Measurements from ENCODE around the gene STRN.
"Not testable (repeated sequence)": the region's sequence is repeated elsewhere in the genome, so short reads cannot be mapped to it uniquely, and the experiment has no call there.

The STRN gene

DNA sequence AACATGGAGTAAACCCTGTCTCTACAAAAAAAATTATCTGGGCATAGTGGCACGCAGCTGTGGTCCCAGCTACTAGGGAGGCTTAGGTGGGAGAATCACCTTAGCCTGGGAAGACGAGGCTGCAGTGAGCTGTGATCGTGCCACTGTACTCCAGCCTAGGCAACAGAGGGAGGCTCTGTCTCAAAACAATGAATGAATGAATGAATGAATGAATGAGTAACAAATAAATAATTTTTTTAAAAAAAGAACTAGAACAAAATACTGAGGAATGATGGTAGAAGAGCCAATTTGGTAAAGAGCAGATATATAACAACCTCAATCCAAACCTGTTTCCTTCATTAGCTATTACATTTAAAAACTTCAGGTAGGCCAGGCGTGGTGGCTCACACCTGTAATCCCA, 60.1 kb downstream of the STRN start:
- no peak for DNase-seq

DNA sequence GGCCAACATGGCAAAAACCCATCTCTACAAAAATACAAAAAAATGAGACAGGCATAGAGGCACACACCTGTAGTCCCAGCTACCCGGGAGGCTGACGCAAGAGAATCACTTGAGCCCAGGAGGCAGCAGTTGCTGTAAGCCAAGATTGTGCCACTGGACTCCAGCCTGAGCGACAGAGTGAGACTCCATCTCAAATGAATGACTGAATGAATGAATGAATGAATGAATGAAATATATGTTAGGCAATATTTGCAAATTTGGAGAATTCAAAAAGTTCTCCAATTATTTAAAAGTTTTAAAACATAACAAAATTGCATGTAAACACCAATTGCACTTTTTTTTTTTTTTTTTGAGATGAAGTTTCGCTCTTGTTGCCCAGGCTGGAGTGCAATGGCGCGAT, 61.7 kb downstream of the STRN start:
- DNase-seq = no peak

DNA sequence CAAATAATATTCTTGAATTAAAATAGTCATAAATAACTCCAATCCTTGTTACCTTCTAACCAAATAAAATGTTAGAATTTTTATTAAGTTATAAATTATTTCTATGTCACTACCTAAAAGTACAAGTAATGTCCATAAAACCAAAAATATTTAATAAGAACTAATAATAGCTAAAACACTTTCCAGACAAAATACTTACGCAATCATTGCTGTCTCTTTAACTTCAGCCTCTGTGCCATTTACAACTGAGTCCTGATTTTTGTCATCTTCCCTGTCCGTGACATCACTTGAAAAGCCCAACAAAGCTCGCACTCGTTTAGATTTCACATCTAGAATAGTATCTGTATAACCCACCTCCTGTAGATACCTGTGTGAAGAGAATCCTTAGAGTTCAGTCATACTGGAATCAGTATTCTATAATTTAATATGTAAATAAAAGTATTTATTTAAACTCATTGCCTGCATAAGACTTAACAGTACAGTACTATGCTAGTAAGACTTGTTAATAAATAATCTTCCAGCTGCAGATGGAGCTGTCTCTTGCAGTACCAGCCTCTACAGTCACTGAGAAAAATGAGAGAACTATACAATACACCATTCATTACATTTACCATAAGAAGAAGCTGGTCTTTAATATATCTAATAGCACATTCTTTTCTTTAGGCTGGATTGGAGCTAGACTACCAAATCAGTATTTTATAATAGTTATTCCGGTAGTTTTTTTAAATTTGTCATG, 63.8 kb downstream of the STRN start:
- no peak for DNase-seq

DNA sequence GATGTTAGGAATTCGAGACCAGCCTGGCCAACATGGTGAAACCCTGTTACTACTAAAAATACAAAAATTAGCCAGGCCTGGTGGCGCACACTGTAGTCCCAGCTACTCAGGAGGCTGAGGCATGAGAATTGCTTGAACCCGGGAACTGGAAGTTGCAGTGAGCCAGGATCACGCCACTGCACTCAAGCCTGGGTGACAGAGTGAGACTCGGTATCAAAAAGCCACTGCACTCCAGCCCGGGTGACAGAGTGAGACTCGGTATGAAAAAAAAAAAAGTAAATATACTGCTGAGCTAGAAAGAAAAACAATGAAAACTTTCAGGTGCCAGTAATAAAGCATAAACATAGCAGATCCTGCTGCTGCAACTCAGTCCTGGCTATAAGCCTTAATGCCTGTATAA, 73.5 kb downstream of the STRN start:
- DNase-seq = no peak

DNA sequence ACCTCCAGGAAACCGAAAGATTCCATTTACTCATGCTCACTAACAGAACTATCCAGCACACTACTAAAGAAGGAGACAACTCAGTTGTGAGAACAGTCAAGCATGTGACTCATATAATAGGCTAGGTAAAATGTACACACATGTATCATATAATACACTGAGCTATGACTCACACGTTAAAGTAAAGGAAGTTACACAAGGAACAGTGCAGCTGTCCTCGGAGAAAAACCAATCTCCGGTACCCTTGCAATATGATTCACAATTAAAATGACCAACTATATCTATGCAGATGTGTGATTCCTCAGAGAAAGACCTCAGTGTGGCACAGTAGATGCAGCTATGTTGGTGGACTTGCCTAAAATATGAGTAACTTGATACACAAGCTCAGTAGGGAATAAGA, 76.5 kb downstream of the STRN start:
- peak; percentile 2 for DNase-seq

DNA sequence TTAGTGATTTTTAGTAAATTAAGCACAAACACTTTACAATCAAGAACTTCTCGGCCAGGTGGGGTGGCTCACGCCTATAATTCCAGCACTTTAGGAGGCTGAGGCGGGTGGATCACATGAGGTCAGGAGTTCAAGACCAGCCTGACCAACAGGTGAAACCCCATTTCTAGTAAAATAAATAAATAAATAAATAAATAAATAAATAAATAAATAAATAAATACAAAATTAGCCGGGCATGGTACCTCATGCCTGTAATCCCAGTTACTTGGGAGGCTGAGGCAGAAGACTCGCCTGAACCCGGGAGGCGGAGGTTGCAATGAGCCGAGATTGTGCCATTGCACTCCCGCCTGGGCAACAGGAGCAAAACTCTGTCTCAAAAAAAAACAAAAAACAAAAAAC, 79.2 kb downstream of the STRN start:
- DNase-seq = not testable (repeated sequence)

DNA sequence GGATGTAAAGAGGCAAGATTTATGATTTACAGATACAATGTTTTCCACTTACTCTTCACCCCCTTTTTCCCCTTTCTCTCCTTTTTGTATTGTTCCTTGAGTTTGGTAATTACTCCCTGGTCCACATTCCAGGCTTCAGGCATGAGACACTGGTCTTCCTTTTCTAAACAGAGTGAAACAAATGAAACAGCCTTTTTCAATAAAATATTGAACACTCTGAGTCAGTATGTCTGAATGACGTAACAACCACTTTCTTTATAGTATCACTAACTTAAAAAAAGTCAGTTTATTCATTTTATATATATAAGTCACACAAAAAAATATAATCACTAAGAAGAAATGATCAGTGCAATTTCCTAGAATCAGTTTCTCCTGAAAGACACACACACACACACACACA, 79.7 kb downstream of the STRN start:
- DNase-seq = no peak

DNA sequence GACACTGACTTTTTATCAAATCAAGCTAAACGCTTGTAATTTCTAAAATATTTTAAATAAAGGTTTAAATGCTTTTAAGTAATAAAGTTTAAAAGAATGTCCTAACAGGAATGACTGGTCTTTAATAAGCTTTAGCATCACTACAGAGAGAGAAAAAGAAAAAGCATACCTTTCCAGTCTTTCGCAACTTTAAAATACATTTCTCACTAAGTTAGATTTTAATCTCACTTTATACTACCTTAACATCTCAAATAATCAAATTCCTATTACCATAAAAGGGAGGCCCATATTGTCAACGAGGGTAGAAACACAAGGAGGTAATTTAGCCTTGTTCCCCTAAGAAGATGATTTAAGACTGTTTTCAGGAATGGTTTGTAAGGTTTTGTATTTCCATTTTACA, 80.7 kb downstream of the STRN start:
- no peak for DNase-seq

DNA sequence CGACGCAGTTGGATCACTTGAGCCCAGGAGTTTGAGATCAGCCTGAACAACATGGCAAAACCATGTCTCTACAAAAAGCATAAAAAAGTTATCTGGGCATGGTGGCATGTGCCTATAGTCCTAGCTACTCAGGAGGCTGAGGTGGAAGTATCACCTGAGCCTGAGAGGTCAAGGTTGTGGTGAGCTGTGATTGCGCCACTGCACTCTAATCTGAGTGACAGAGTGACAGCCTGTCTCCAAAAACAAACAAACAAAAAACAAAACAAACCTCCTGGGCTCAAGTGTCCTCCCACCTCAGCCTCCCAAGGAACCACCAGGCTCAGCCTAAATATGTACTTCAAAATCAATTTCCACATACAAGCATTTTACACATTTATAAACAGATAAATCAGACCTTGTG, 83.8 kb downstream of the STRN start:
- no peak for DNase-seq

DNA sequence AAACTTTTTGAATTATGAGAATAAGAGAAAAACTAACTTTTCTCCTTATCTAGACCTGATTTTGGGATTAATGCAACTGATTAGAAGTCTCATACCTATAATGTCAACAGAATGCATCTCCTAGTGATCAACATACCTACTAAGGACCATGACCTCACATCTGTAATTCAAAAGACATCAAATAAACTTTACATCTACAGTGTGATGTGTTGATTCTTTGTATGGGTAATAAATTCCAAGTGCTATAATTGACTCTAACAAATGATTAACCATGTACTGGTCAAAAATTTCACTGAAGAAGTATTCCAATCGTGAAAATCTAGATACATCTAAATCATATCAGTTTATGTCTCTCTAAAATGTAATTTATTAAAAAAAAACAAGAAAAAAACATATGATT, 84.5 kb downstream of the STRN start:
- DNase-seq = no peak

DNA sequence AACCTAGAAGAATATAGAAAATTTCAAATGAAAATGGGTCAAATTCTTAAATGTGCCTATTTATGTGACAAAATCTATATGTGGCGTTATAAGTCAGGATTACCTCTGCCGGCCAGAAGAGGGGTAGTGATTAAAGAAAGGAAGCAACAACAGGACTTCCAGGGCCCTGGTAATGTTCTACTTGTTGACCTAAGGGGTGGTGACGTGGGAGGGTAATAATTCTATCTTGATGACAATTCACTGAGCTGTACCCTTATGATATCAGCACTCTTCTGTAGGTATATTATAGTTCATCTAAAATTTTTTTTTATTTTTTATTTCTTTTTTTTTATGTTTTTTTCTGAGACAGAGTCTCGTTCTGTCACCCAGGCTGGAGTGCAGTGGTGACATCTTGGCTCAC, 87.9 kb downstream of the STRN start:
- DNase-seq = no peak

DNA sequence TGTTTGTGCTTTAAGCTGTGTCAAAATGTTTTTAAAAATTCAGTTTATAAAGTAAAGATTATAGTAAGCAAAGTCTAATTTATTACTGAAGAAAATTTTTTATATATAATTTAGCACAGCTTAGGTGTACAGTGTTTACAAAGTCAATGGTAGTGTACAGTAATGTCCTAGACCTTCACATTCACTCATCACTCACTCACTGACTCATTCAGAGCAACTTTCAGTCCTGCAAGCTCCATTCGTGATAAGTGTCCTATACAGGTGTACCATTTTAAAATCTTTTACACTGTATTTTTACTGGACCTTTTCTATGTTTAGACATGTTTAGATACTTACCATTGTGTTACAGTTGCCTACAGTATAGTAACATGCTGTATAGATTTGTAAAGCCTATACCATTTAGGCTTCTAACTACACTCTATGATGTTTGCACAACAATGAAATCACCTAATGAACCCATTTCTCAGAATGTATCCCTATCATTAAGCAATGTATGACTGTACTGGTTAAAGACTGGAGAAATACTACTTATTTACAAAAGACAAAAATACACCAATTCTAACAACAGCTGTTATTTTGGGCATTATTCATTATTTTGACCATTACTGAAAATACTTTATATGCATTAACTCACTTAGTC, 95.1 kb downstream of the STRN start:
- no peak for DNase-seq

DNA sequence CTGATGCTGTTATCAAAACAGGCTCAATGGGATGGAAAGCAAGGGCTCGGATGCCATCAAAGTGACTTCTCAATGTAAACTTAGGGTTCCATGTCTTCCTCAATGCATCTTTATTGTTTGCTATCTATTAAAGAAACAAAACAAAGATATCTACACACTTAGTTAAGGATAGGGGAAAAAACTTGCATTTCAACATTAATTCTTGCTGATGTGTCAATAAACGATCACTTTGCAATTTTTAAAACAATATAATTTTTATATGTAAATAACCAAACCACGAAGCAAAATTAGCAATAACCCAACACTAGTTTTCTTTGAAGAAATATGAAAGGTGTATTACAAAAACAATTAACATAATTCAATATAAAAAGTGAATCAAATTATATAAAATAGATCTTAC, 96.7 kb downstream of the STRN start:
- DNase-seq = no peak

DNA sequence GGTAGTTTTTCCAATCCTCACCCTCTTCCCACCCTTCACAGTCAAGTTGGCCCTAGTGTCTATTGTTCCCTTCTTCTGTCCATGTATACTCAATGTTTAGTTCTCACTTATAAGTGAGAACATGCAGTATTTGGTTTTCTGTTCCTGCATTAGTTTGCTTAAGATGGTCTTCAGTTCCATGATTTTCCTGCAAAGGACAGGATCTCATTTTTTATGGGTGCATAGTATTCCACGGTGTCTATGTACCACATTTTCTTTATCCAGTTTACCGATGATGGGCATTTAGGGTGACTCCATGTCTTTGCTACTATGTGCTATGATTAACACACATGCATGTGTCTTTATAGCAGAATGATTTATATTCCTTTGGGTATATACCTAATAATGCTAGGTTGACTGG, 104.4 kb downstream of the STRN start:
- no peak for DNase-seq

DNA sequence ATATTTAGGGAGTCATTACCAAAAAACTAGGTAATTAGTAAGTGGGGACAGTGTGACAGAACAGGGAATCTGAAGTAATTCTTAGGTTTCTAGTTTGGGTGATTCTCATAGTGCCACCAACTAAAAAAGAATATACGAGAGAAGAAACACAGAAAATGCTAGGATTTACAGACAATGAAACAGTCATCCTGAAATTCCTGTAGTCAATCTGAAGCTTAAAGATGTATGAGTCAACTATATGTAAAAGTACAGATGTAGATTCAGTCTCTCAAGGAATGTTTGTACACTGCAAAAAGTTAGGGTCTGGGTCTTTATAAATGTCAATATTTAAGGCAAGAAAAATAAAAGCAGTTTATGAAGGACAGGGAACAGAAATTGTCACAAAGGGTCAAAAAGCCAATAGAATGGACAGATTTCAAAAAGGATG, 107.0 kb downstream of the STRN start:
- DNase-seq = no peak

DNA sequence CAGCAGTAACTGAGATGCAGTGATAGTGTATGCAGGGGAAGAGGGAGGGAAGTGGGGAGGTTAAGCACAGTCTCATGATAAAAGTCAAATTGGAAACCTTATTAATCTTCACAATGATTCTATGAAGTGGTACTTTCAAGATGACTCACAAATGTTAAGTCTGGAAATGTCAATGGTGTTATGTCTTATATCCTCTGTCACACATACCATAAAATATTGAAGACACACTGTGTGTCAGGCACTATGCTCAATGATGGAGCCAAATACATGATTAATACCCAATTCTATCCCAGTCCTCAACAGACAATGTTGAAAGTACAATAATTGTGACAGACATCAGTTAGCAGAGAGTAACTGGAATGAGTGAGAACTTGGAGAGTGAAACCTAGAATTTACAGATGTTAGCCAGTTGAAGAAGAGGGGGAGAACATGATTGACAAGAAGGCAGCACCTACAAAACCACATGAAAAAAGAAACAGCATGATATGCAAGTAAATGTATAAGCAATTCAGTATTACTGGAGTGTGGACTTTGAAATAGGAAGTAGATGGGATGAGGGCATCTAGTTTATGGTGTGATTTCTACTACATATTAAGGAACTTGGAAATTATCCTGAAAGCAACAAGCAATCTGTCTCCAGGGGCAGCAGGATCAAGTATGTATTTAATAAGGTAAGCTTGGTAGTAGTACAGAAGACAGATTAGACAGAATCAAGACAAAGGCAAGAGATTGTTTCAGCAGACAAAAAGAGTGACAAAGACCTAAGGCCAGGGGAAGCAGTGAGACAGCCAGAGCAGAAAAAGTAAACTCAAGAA, 107.6 kb downstream of the STRN start:
- DNase-seq = no peak

DNA sequence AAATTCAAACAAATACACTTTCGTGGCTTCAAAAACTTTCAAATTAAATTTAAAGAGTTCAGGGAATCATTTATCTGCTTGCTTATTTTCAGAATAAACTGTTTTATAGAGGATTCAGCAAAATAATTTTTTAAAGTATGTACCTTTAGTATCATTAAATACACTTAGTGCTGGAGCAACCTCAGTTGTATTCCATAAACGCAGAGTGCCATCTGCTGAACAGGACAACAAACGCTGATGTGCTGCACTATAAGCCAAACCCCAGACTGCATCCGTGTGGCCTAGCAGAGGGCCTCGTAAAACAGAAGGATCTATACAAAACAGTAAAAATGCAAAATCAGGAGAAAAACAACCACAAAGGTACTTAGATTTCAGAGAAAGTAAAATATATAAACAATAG, 108.6 kb downstream of the STRN start:
- DNase-seq = no peak

DNA sequence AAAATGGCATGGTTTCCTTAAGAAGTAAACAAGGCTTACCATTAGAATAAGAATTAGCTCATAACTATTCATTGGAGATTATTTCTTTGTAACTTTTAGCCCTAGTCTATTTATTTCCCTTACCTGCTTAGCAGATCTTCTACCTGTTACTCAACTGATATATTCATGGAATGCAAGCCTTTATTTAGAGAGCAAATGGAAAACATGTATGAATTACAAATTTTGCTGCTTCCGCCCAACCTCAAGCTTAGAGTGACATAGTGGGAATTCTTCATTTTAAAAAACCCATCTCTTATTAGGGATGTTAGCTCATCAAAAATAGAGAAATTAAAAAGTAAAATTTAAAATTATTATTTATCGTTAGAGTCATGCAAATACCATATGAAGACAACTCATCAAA, 110.9 kb downstream of the STRN start:
- no peak for DNase-seq

DNA sequence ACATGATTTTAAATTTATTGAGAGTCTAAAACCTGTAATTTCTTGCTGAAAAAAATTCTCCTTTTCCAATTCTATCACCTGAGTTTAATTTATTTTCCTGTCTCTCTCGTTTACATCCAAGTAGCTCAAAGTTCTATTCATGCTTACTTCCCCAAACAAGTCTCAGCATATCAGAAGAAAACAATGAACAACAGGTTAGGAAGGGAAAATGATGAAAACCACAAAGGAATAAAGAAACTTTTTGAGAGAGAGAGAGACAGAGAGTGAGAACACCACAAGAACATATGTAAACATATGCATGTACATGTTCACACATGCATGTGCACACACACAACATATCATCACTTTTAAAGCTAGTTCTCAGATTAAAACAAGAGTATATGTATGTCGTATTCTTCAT, 112.1 kb downstream of the STRN start:
- DNase-seq = no peak

DNA sequence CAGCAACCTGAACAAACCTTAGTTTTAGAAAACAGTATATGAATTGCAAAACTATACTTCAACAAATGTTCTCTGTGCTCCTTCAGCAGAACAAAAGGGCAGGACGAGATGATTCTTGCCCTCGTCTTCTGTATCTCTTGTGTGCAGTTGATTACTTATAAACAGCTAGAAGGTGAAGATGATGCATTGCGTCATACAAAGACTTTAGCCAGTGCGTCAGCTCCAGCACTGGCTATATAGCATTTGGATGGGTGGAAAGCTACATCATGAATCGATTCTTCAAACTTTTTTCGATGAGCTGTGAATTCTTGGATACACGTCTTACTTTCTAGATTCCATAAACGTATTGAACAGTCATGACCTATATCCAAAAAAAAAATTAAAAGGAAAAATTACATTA, 117.1 kb downstream of the STRN start:
- no peak for DNase-seq

DNA sequence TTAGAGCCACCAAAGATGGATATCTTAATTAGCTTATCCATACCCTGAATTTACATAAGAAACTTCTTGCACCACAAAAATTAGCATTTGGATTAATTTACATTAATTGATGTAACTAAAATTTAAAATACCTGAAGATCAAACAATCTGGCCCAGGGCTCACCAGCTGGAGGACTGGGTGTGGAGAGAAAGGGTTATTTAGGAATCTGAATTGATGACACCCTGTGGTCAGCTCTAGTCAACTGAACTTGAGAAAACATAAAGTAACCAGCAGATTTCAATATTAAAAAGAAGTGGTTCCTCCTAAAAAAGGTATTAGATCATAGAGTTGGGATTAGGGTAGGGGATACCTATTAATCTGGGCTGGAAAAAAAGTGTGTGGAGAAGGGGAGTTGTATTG, 122.5 kb downstream of the STRN start:
- no peak for DNase-seq

DNA sequence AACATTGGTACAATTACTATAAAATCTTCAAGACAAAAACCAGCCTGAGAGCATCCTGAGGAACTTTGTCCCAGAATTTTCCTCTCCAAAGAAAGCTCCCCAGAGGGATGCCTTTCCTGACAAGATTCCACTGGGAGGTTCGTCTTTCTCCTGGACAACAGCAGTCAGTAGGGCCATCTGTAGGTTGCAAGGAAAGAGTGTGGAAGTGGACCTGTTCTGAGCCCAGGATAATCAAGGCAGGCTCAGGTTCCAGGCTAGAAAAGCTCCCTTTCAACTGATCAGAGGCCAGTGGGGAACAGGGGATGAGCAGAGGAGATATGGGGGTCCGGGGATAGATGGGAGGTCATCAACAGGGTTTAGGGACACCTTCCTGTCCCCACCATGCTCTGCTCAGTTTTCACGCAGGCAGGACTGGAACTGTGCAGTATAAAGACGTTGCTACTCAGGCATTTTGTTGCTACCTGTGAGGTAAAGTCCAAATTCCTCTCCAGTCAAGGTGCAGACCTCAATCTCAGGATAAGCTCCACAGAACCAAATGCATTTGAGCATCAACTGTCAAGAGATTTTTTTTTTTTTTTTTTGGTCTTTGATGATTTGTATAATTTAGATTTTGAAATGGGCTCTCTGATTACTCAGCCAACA, 126.2 kb downstream of the STRN start:
- DNase-seq = no peak

DNA sequence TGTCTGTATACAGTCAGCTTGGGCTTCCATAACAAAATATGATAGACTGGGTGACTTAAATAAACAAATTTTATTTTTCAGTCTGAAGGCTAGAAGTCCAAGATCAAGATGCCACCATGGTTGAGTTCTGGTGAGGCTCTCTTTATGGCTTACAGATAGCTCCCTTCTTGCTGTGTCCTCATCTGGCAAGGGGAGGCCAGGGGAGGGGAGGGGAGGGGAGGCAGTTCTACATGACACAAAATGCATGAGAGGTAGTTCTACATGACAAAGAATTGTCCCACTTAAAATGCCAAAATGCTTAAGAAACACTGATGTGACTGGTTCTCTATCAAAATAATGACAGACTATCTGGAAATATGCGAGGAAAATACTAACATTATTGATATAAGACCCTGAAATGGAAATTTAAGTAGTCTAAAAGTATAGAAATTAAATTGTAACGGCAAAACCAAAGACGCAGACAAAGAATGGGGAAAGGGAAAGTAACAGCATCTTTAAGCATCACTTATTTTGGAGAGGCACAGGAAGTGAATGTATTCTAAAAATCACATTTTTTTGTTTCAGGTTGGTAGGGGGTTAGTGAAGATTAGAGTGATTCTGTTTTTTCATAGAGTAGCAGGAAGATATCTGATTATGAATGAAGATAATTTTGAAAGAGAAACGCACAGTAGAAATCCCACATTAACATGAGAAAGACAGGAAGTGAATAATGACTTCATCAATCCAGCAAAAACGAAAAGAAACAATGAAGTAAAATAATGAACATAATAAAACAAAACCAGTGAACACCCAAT, 131.4 kb downstream of the STRN start:
- DNase-seq = peak; percentile 25

Data from CD4-positive, alpha-beta T cell treated with Interleukin-17A for 1 hour (primary cell).